Smooth muscle cell (in vitro differentiated cells): ENCODE data around the gene SLITRK1. TPM values are rescaled to one million over a fixed set of nuclear protein-coding genes. Genes with fewer than 3 reads are reported as not detected.

Experiments
- DNase-seq: peaks from one replicate; lab custom pipeline; 2025; ENCODE audit not compliant: unreplicated experiment; lab: John Stamatoyannopoulos, UW
- H2AFZ ChIP-seq: fragments of 200-600 bp; sonication (generic); 2 replicates; pipeline ENCODE4 v1.6.0; 2016; ENCODE audit warnings: antibody characterized with exemption, low read depth, mild to moderate bottlenecking
- H3F3A ChIP-seq: fragments of 200-600 bp; sonication (generic); 2 replicates; pipeline ENCODE4 v1.6.0; 2017; ENCODE audit warnings: antibody characterized with exemption, low read depth
- H3K27ac ChIP-seq: fragments of 200-600 bp; sonication (generic); 2 replicates; pipeline ENCODE4 v1.5.1; 2016; ENCODE audit warnings: low read depth, mild to moderate bottlenecking
- H3K27me3 ChIP-seq: fragments of 200-600 bp; sonication (generic); 2 replicates; pipeline ENCODE4 v1.6.1; 2016; ENCODE audit warnings: low read depth, mild to moderate bottlenecking
- H3K36me3 ChIP-seq: fragments of 200-600 bp; sonication (generic); 2 replicates; pipeline ENCODE4 v1.5.1; 2016; ENCODE audit warnings: low read depth
- H3K4me1 ChIP-seq: fragments of 200-600 bp; sonication (generic); 2 replicates; pipeline ENCODE4 v1.5.1; 2016; ENCODE audit warnings: low read depth
- H3K4me2 ChIP-seq: fragments of 200-600 bp; sonication (generic); 2 replicates; pipeline ENCODE4 v1.6.0; 2016; ENCODE audit warnings: mild to moderate bottlenecking
- H3K4me3 ChIP-seq: fragments of 200-600 bp; sonication (generic); 2 replicates; pipeline ENCODE4 v1.5.1; 2016; ENCODE audit warnings: mild to moderate bottlenecking
- H3K79me2 ChIP-seq: fragments of 200-600 bp; sonication (generic); 2 replicates; pipeline ENCODE4 v1.6.0; 2016; ENCODE audit warnings: low read depth, mild to moderate bottlenecking
- H3K9ac ChIP-seq: fragments of 200-600 bp; sonication (generic); 2 replicates; pipeline ENCODE4 v1.6.0; 2016; ENCODE audit warnings: low read depth
- H3K9me3 ChIP-seq: fragments of 200-600 bp; sonication (generic); replicated peaks from 2 replicates; pipeline ENCODE4 v1.5.1; 2016; ENCODE audit warnings: low read depth
- H4K20me1 ChIP-seq: fragments of 200-600 bp; sonication (generic); 2 replicates; pipeline ENCODE4 v1.6.0; 2016; ENCODE audit warnings: low read depth
- CTCF ChIP-seq: fragments of 200-600 bp; sonication (generic); IDR thresholded peaks from 2 replicates; pipeline ENCODE4 v1.5.1; 2017; ENCODE audit warnings: borderline replicate concordance, mild to moderate bottlenecking, antibody characterized with exemption; ENCODE audit not compliant: insufficient read depth, poor library complexity, severe bottlenecking
- WGBS: methylation state at CpG from one replicate; pipeline ENCODE4 v1.1.7; 2016; ENCODE audit warnings: low lambda C conversion rate; 5-methylcytosine and 5-hydroxymethylcytosine counted together
- polyA plus RNA-seq: library from polyadenylated mRNA; unstranded; fragments of >200 nt; fragmentation: Nextera tagmentation; extraction: Ambion mirVana; gene quantifications from 2 replicates; pipeline ENCODE4 v1.2.1, GENCODE V29; 2016
- total RNA-seq: library from RNA; depleted of rRNA; stranded (reverse); fragments of >200 nt; gene quantifications from 2 replicates; pipeline ENCODE4 v1.2.3, GENCODE V29; 2014

The SLITRK1 gene
- total and polyA plus RNA-seq, 2 experiments from 2014 or later: not detected

- no peak for DNase-seq
- Histone ChIP-seq H3F3A (no peaks in the 10 kb centered on the region), H3K79me2 (no peaks in the 10 kb centered on the region), H3K27ac (no peak overlapping the region), H3K27me3 (no peaks in the 10 kb centered on the region), H3K4me2 (no peak overlapping the region), H3K4me3 (no peak overlapping the region), H3K9ac (no peak overlapping the region), H2AFZ (no peak overlapping the region), H4K20me1 (no peaks in the 10 kb centered on the region), H3K9me3 (no peaks in the 10 kb centered on the region), H3K36me3 (no peaks in the 10 kb centered on the region), H3K4me1 (no peaks in the 10 kb centered on the region)
- 37% methylated on average over 2 of the region's 2 CpGs for WGBS
- no peak for TF ChIP-seq CTCF
Observed at GRCh38 chr13:83829810-83830209, 52.5 kb downstream of the SLITRK1 start.

DNA sequence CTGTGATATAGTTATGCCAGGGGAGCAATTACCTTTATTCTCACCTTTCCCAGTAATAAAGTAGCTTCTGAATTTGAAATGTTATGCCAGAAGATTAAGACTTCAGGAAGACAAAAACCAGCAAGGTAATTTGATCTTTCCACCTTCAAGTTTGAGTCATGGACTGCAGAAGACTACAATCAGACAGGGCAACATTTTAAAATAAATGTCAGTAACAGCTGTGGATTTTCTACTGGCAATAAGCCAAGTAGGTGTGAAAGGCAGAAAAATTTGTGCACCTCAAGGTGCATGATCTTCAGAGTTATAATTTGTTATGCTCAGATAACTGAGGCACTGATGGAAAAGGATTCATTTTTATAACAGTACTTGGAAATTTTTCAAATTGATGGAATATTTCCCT lies 54.9 kb downstream of the SLITRK1 start:
- Histone ChIP-seq H3K9me3 (no peaks in the 10 kb centered on the region), H4K20me1 (no peaks in the 10 kb centered on the region), H3K4me2 (no peak overlapping the region), H3F3A (no peaks in the 10 kb centered on the region), H3K4me3 (no peak overlapping the region), H2AFZ (no peak overlapping the region), H3K79me2 (no peaks in the 10 kb centered on the region), H3K9ac (no peak overlapping the region), H3K36me3 (no peaks in the 10 kb centered on the region), H3K27ac (no peak overlapping the region), H3K4me1 (no peaks in the 10 kb centered on the region), H3K27me3 (no peaks in the 10 kb centered on the region)
- TF ChIP-seq CTCF: no peak
- no peak for DNase-seq
